GM18511 (cell line): ENCODE results near the gene PRPF40A.

Experiments used
- ATAC-seq: cut with Tn5 transposase; IDR thresholded peaks from one replicate; pipeline ENCODE4 v1.9.1; 2021; ENCODE audit warnings: mild to moderate bottlenecking, moderate library complexity; ENCODE audit not compliant: unreplicated experiment

The PRPF40A gene

DNA sequence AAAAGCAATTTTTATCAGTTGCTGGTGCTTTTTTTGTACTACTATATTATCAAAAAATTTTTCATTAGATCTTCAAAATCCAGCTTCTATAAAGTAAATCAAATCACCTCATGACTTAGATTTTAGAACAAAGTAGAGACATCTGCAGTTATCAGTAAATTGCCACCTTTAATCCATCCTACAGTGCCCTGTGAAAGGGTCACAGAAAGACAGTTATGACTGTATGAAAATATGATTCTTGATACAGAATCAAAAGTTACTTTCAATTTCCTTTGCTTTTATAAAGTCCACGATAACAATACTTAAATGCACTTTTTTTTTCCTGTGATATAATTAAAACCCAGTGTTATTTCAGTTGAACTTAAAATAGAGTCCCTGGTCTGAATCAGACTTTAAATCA, 61.4 kb downstream of the PRPF40A start:
- ATAC-seq, result no peak

DNA sequence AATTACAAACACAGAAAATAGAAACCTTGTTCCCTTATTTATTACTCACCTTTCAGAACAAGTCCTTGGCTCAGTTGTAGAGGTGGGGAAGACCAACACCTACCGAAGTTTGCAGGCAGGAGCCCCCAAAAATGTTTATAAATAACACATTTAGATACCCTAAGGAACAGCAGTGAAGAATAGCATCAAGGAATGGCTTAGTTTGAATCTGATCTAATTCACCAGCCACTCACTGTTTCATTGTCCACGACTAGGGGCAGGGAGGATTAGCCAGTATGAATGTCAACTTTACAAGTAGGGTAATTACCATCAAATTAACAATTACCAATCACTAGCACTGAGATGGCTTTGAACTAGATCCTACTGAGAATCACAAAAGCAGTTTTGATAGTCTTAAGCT, 65.4 kb downstream of the PRPF40A start:
- no peak for ATAC-seq

DNA sequence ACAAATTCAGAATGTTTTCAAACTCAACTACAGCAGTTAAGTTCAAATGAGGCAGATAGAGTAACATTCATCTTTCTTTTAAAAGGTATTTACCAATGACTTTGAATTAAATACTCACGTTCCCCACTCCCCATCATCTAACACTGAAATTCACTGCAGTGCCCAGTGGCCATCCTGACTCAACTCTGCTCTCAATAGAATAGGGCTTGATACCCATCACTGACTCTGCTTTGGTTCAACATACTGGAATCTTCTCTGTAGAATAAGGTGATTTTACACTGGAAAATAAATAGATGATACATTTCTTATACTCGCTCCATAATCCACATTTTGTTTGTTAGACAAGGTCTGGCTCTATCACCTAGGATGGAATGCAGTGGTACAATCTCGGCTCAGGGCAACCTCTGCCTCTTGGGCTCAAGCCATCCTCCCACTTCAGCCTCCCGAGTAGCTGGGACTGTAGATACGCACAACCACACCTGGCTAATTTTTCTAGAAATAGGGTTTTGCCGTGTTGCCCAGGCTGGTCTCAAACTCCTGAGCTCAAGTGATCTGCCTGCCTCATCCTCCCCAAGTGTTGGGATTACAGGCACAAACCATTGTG, 66.4 kb downstream of the PRPF40A start:
- no peak for ATAC-seq

DNA sequence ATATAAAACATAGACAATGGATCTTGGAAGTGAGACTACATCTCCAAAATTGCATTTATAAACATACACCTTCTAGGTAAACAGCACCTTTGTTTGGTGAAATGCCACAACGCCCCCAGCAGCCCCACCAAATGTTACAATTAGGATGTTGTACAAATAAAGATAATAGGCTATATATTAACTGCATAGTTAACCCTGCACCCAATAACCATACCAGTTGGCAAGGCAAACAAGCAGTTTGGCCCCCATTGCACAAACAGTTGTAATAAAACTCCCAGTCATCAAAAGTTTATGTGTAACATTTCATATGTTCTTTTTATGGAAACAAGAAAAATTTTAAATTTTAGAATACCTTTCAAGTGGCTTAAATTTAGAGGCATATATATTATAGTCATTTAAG, 67.3 kb downstream of the PRPF40A start:
- no peak for ATAC-seq

DNA sequence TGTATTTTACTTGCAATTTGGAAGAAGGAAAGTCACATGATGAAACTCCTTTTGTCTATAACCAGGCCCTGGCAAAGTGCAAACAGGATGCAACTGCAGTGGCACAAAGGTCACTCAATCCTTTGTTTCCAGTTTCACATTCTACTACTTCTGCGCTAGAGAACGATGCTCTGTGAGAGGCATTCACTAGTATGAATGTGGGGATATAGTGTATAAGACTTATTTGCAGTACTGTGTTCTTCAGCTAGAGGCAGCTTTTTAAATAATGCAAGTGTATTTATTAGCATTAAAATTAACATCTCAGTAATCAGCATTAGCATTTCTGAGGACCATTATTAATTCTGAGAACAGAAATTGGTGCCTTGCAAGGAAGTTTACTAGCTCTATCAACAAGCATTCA, 68.9 kb downstream of the PRPF40A start:
- no peak for ATAC-seq

DNA sequence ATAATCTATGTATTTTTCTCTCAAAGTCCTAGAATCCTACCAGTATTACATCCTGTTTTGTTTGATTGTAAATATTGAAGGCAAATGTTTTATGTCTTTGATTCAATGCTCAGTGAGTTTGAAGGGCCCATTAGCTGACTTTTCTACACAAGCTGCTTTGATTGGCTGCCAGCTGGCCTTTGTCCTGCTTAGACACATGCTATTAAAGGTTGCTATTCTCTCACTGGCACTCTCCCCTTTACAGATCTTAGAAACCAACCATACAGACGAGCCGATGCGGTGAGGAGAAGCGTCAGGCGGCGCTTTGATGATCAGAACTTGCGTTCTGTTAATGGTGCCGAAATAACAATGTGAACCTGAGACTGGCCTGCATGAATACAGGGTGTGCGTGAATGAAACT, 69.7 kb downstream of the PRPF40A start:
- ATAC-seq, result no peak

DNA sequence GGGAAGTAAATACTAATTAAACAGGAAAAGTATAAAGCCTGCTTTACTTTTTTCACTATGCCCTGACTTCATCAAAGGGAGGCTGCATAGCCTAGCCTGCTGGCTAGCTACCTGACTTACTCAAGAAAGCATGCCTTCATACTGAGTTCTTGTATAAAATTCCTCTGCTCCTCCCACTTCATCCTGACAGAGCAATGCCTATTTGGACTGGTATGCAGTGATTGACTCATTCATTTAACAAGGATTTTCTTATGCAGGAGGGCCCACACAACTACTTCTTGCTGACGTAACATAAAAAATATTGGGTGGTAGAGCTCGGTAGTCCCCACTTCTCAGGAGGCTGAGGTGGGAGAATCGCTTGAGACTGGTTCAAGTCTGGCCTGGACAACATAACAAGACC, 70.5 kb downstream of the PRPF40A start:
- ATAC-seq, result no peak

DNA sequence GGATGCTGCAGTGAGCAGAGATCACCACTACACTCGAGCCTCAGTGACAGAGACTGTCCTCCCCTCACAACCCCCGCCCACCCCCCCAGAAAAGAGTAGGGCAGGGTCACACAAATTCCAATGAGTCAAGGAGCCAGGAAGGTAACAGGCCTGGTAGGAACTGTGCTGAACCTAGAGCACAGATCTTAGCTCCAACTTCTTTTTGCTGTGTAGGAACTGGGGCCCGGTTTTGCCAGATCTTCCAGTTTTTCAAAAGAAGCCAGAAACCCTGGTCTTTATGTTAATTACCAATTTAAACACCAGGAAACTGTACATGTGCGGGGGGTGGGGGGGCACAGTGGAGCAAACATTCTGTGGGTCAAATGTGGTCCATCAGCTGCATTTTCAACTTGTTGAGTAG, 71.0 kb downstream of the PRPF40A start:
- no peak for ATAC-seq

DNA sequence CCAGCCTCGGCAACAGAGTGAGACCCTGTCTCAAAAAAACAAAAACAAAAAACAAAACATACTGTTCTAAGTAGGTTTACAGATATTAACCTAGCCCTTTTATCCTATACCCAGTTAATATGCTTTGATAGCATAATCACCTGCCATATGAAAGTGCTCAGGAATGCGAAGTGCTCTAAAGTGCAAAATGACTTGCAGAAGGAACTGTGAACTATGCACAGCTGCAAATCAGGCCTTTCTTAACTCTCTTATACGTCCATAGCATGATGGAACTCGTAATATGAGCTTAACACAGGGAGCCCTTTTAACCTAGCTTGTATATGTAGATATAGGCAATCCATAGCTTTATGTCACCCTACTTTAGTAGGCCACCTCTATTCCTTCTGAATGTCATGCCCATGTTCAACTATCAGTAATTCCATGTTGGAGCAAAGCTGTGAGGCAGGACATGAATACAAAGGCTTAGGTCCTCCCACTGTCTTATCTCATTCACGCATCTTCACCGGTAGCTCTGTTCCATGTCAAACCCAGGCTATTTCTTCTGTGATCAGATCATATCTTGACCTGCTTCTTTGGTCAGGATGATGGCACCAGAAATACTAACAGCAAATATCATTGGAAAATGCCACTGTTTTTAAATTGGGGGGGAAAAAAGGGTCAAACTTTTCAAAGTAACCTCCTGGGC, 72.9 kb downstream of the PRPF40A start:
- ATAC-seq, result no peak

DNA sequence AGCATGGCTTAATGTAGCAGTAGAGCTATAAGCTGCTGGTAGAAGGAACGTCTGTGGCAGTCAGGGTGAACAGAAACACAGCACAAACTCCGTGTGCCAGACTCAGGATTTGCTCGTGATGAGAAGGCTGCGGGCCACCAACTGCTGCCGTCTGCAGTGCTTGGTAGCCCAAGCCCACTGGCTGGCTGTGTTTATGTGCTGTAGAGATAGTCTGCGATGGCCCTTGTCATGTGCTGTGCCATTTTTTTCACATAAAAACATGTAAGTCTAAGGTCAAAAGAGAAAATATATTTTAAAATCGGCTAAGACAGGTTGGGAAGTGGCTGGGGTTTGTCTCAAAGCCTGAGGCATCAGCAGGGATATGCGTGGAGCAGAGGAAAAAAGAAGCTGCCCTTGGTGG, 78.7 kb downstream of the PRPF40A start:
- no peak for ATAC-seq

DNA sequence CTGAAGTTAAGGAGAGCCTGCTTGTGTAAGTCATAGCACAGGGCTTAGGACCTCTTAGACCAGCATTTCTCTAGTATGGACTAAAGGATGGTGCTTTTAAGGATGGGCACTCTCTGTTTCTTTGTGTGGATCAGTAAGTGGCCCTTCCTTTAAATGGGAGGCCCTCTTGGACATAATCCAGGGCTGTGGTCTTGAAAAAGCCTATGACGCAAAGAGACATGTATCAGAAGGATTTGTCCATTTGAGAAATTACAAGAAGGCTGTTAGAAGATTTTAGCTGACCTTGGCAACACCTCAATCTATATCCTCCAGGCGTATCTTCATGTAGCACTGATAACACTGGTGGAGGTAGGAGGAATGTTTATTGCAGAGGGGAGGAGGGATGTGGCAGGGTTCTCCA, 79.2 kb downstream of the PRPF40A start:
- ATAC-seq, result no peak

DNA sequence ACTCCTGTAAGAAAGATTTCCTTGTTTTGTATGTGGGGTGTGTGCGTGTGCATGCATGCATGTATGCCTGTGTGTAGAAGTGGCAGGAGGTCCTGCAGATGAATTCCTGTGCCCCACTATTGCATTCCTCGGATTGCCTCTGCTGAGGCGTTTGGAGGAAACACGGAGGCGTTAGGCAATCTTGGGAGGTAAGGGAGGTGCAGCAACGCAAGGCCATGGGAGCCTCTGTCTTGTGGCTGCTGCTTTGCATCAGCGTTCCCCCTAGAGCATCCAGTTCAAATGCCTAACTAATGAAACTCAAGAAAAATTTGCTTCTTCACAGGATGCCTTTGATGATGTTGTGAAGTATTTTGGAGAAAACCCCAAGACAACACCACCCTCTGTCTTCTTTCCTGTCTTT, 80.0 kb downstream of the PRPF40A start:
- no peak for ATAC-seq

DNA sequence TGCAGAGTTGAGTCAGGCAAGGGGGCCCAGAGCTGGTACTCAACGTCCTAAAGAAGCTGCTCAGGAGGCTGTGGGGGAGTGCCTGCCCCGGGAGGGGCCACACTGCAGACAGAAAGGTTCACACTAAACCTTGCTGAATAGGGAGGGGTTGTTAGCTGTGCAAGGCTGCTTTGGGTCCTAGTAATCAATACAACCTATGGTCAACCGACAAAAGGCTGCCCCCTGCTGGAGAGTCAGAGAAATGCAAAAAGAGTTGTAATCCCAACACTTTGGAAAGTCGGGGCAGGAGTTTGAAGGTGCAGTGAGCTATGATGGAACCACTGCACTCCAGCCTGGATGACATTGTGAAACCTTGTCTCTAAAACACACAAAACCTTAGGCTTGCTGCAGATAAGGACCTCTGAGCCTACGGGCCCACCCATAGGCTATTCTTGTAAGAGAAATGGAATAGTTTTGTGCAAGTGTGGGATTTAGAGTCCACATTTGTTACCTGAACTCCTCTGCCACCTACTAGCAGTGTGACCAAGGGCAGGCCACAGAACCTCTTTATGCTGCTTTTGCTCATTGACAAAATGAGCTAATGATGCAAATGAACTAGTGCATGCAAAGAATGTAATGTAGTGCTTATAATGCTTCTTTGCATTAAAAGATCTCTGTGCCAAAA, 81.5 kb downstream of the PRPF40A start:
- ATAC-seq, result no peak

DNA sequence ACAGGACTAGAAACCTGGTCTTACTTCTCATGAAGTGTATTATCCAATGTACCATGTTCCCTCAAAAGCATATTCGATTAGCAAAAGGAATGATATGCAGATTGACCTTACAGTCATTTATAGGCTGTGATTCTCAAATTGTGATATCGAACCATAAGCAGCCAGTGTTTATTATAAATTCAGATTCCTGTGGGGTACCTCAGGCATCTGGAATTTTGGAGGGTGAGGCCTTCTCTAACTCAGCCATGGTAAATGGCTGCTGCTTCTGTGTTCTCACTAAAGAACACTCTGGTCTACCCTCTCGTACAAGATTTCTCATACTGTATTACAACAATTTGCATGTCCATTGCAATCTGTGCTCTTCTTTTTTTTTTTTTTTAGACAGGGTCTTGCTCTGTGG, 84.5 kb downstream of the PRPF40A start:
- ATAC-seq, result no peak

DNA sequence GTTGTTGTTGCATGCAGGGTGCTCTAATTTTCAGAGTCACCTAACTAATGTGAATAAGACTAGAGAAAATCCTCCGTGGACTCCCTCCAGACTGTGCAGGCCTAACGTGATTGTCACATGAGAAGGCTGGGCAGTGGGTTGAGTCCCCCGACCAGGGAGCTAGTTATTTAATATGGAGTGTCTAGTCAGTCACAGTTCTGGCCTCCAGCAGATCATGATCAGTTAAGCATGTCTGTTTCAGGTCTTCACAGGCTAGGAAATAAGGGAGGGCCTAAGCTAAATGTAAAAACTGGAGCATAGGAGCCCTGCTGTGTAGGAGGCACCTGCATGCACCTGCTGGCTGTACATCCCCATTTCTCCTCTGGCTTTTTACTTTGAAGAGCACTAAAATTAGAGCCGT, 86.8 kb downstream of the PRPF40A start:
- no peak for ATAC-seq

DNA sequence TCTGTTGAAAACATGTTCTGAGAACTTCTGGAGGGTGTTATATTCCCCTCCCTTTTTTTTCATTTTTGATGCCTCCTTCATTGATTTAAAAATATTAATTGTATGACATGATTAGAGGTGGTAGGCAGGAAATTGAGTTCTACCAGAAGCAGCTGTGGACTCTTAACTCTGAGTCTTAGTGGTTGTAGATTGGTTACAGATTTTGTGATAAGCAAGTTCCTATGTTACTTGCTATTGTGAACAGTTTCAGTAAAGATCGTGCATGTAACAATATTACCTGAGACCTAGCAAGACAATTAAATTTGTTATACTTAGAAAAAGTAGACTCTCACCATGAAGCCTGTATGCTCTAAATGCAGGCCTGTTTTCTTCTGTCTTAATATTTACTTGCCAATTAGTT, 88.1 kb downstream of the PRPF40A start:
- no peak for ATAC-seq

DNA sequence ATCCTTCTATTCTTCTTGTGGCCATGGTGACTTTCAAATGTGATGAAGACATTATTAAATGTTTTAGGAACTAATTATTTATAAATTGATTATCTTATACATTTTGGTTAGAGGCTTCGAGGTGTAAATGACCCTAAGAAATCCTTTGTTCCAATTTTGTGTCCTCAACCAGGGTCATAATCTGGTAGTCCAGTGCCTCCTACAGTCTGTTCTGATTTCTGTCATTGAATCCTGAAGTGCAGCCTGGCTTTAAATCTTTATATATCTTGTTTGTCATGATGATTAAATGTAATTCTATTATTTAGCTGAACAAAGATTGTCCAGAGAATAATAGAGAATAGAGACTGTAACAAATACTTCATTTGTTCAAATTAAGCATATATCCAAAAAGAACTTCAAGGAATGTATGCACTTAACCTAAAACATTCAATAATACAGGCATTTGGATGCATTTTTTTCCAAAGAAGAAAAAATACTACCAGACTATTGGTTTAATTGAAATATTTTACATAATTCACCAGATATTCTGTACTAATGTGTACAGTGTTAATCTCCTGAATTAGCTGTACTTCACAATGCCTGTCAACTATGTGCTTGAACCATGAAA, 89.8 kb downstream of the PRPF40A start:
- no peak for ATAC-seq

DNA sequence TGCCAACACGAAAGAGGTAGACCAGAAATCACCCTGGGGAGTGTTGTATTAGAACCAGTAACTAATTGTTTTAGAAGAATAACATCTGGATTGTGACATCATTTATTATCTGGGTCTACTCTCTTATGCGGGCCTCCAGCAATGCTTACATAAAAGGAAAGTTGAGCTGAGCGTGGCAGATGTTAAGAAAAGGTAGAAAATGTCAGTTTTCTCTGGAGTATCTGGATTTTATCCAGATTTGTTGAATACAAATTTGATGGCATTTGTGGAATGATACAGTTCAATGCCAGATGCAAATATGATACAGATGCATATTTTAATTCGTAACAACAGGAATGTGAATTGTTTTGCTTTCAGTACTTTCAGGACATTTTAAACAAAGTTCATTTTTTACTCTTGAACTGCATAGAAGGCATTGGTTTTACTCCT, 90.3 kb downstream of the PRPF40A start:
- no peak for ATAC-seq

DNA sequence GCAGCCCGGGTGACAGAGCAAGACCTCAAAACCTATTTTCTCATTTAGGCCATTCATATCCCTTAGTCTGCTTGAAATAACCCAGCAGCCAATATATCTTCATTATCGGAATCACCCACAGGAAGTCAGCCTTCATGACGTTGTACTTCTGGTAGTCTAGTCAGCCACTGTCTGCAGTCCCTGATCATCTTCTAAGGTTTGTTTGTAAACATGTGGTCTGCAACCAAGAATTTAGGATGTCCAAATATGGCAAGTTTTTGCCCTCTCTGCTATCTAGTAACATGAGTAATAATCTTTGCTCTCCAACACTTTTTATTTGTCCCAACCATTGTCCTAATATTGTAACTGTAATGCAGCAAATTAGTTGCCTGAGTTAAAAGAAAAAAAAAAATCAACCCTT, 92.5 kb downstream of the PRPF40A start:
- no peak for ATAC-seq

DNA sequence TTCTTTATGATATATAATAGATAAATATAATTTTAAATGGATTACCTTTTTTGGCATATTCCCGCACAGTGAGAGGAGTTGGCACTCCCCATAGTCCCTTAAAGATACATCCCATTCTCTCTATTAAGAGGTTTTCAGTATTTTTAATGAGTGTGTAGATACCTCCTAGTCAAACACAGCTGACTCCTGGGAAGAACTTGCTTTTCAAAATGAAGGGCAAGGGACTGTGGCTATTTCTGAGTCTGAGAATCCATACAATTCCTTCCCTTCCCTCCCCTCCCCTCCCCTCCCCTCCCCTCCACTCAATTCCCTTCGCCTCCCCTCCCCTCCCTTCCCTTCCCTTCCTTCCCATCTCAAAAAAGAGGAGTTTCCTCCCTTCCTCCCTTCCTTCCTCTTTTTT, 93.5 kb downstream of the PRPF40A start:
- ATAC-seq, result no peak

DNA sequence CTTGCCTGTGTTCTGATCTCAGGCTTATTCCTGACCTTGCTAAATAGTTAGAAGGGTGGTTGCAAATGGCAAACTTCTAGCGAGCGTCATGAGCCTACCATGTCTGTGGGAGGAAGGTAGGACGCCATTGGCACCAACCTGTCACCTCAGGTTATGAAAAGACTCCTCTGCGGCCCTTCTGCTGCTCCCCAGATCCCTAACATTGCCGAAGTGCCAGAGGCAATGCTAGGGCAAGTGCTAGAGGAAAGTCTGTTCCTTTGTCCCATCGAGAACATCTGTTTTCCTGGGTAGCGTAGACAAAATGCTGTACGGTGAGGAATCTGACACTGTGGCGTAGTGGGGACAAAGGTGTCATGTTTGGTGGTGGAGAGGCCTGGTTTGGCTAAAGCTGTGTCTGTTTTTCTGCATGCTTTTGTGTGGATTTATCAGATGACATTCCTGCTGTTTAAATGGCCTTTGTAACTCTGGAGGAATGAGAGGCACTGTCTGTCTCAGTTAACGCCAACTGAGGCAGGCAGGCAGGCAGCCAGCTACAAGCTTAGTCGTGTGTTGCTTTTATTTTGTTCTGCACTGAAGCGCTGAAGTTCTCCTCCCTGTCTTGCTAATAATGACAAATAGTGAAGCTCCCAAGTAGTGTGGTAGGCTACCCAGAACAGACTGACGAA, 94.1 kb downstream of the PRPF40A start:
- no peak for ATAC-seq

DNA sequence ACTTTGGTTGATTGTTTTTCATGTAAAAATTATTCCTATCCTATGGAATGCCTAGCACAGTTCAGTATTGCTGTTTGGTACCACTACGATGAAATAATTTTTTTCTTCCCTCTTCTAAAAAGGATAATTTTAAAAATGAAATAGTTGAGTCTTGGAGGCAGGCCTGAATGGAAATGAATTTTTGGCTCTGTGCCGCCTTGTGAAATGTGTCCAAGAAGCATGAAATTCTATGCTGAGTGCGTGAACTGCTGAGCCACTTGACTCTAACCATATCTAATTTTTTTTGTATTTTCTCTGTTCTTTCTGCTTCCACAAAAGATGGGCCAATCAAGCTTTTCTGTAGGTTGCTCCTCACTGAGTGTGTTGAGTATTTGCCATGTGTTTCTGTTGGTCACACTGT, 95.0 kb downstream of the PRPF40A start:
- ATAC-seq, result no peak
